ENCODE results near the gene ADH1B.
"Not testable (repeated sequence)": the region's sequence is repeated elsewhere in the genome, so short reads cannot be mapped to it uniquely, and the experiment has no call there.

GRCh38 chr4:99317811-99318210, 3.4 kb downstream of the ADH1B start:
- TF ChIP-seq CTCF (conservative IDR thresholded peaks at IDR 0.05; ENCODE audit: low read length); EZH2phosphoT487 (IDR thresholded peaks at IDR 0.05; ENCODE audit: borderline replicate concordance): not testable (repeated sequence)

Data from Loucy (cell line).